Adipose tissue (tissue), 3 donors: ENCODE measurements around the gene NPHP3. TPM values are rescaled to one million over a fixed set of nuclear protein-coding genes. Genes with fewer than 3 reads are reported as not detected.
A peak's percentile ranks its signal among the peaks of the same experiment; 100 is the strongest.

Experiments used
- H3K27ac ChIP-seq: one replicate; pipeline ENCODE4 v1.5.1; 2013; ENCODE audit warnings: low read depth, low read length
- WGBS, 3 donors: extraction: QIAGEN DNeasy Blood & Tissue Kit; methylation state at CpG; one replicate each; pipeline ENCODE4 v1.1.7; 2013; 5-methylcytosine and 5-hydroxymethylcytosine counted together
- polyA plus RNA-seq, 3 donors: library from polyadenylated mRNA; stranded (reverse); fragments of 200-250 nt; gene quantifications; one replicate each; pipeline ENCODE4 v1.2.3, GENCODE V29; 2013
- donor health status: healthy with polysubstance abuse.
- donor health status: Bipolar disorder and iron deficiency.
- donor health status: healthy.

NPHP3 gene
- polyA plus RNA-seq, 3 donors: 4.8 to 21.0 (median 8.7) TPM

- 96 to 97% (median 97%) methylated on average over 6 of the region's 6 CpGs for WGBS, 3 donors
- H3K27ac ChIP-seq: no peak overlapping the region
These were observed 11.9 kb downstream of the NPHP3 start for GRCh38 chr3:132710311-132710710.

GRCh38 chr3:132709761-132710160, 12.4 kb downstream of the NPHP3 start:
- H3K27ac ChIP-seq: no peak overlapping the region
- 87 to 93% (median 91%) methylated on average over 5 of the region's 5 CpGs for WGBS, 3 donors

- WGBS, 3 donors: 58 to 100% (median 96%) methylated on average over 2 of the region's 2 CpGs
- no peak overlapping the region for H3K27ac ChIP-seq
These were observed 18.5 kb downstream of the NPHP3 start for GRCh38 chr3:132703733-132704132.

- H3K27ac ChIP-seq: no peak overlapping the region
- WGBS, 3 donors: 96 to 100% (median 97%) methylated on average over 1 of the region's 1 CpG
These were observed 26.8 kb downstream of the NPHP3 start for GRCh38 chr3:132695422-132695821.

GRCh38 chr3:132694991-132695390, 27.2 kb downstream of the NPHP3 start:
- H3K27ac ChIP-seq: no peak overlapping the region
- 78 to 86% (median 78%) methylated on average over 4 of the region's 4 CpGs for WGBS, 3 donors

GRCh38 chr3:132690040-132690439, 32.2 kb downstream of the NPHP3 start:
- H3K27ac ChIP-seq: no peak overlapping the region
- WGBS, 3 donors: 87 to 97% (median 96%) methylated on average over 4 of the region's 4 CpGs

GRCh38 chr3:132682201-132682600, 40.0 kb downstream of the NPHP3 start:
- no peak overlapping the region for H3K27ac ChIP-seq

- WGBS, 3 donors: 95 to 96% (median 96%) methylated on average over 3 of the region's 3 CpGs
- no peak overlapping the region for H3K27ac ChIP-seq
These were observed 40.8 kb downstream of the NPHP3 start for GRCh38 chr3:132681421-132681820.

GRCh38 chr3:132679911-132680310, 42.3 kb downstream of the NPHP3 start:
- no peak overlapping the region for H3K27ac ChIP-seq
- WGBS, 3 donors: 70 to 91% (median 90%) methylated on average over 5 of the region's 5 CpGs

- H3K27ac ChIP-seq: no peak overlapping the region
These were observed 46.8 kb downstream of the NPHP3 start for GRCh38 chr3:132675408-132675807.

- WGBS, 3 donors: 92 to 98% (median 95%) methylated on average over 5 of the region's 5 CpGs
- no peak overlapping the region for H3K27ac ChIP-seq
These were observed 52.9 kb downstream of the NPHP3 start for GRCh38 chr3:132669256-132669777.

- H3K27ac ChIP-seq: no peak overlapping the region
- 27 to 78% (median 71%) methylated on average over 3 of the region's 3 CpGs for WGBS, 3 donors
These were observed 56.9 kb downstream of the NPHP3 start for GRCh38 chr3:132665230-132665745.

GRCh38 chr3:132662212-132662611, 60.0 kb downstream of the NPHP3 start:
- H3K27ac ChIP-seq: no peak overlapping the region

GRCh38 chr3:132661101-132661500, 61.1 kb downstream of the NPHP3 start:
- WGBS, 3 donors: 11 to 24% (median 16%) methylated on average over 8 of the region's 8 CpGs
- no peak overlapping the region for H3K27ac ChIP-seq

- no peak overlapping the region for H3K27ac ChIP-seq
- WGBS, 3 donors: 0 to 1% (median 0%) methylated on average over 5 of the region's 5 CpGs
These were observed 61.5 kb downstream of the NPHP3 start for GRCh38 chr3:132660811-132661070.

GRCh38 chr3:132660052-132660810, 62.0 kb downstream of the NPHP3 start, which contains the start of gene UBA5:
UBA5 (plus strand) TSS chr3:132660329; CDS start chr3:132660538, 209 bp downstream.
- H3K27ac ChIP-seq: peak within 1 kb of the TSS; percentile 55
- 0 to 1% (median 0%) methylated on average over 59 to 64 of the region's 64 CpGs for WGBS, 3 donors

GRCh38 chr3:132659365-132660051, 62.7 kb downstream of the NPHP3 start, which contains the start of gene ACAD11:
ACAD11 (minus strand) TSS chr3:132659809; CDS start chr3:132659751, 58 bp downstream.
- WGBS, 3 donors: 0 to 1% (median 0%) methylated on average over 34 of the region's 34 CpGs
- H3K27ac ChIP-seq: peak within 1 kb of the TSS; percentile 55

GRCh38 chr3:132659000-132659364, 63.2 kb downstream of the NPHP3 start:
- no peak overlapping the region for H3K27ac ChIP-seq
- WGBS, 3 donors: 7 to 11% (median 9%) methylated on average over 7 of the region's 7 CpGs

GRCh38 chr3:132657869-132658747, 64.1 kb downstream of the NPHP3 start:
- no peak overlapping the region for H3K27ac ChIP-seq
- 84 to 89% (median 88%) methylated on average over 8 of the region's 8 CpGs for WGBS, 3 donors
